ENCODE results near the gene TAS1R2. TPM values are rescaled to one million over a fixed set of nuclear protein-coding genes. Genes with fewer than 3 reads are reported as not detected.

Gene TAS1R2
- total and polyA plus RNA-seq, 2 of the 13 experiments (the other 11 are each of a cell fraction or from before 2014, with no cell fraction given): not detected

GRCh38 chr1:18840145-18840544, 19.3 kb downstream of the TAS1R2 start:
- in situ Hi-C loops (cut with HindIII; ENCODE audit: extremely low pct_ligation_motif_present, low pct_unique_long_range_greater_than_20kb) (no loop called here), intact Hi-C loops (cut with micrococcal nuclease; ENCODE audit: unreplicated experiment) (no loop called here)
- Histone ChIP-seq H3K36me3 (replicated peaks in 1 of 2; ENCODE audit: control insufficient read depth in 1 of 2, insufficient read depth in 2 of 2, low read length in 2 of 2) (no peaks in the 10 kb centered on the region), H3K9me3 (ENCODE audit: low read length) (no peaks in the 10 kb centered on the region), H3K4me3 (replicated peaks in 1 of 3; ENCODE audit: insufficient read depth in 1 of 3, low read depth in 2 of 3, low read length in 3 of 3) (no peak overlapping the region), H3K9ac (ENCODE audit: insufficient read depth, low read depth, low read length) (no peak overlapping the region), H3K4me2 (ENCODE audit: low read depth, low read length) (no peak overlapping the region), H3K79me2 (ENCODE audit: insufficient read depth, low read length) (no peaks in the 10 kb centered on the region), H4K20me1 (ENCODE audit: insufficient read depth, low read length) (no peaks in the 10 kb centered on the region), H3K27ac (ENCODE audit: extremely low read length, insufficient read depth, low read length) (no peak overlapping the region), H2AFZ (ENCODE audit: low read length) (no peak overlapping the region), H3K4me1 (ENCODE audit: insufficient read depth, low read length) (no peaks in the 10 kb centered on the region), H3K27me3 (ENCODE audit: control insufficient read depth in 1 of 2, insufficient read depth in 2 of 2, low read length in 2 of 2) (peaks cover 9 to 31% of the 10 kb centered on the region in 2 experiments; a peak in 4 of 5 replicates)
- DNase-seq (ENCODE audit: low spot score) (no peak), ATAC-seq (no peak), FAIRE-seq (no peak)
- TF ChIP-seq RELA (CRISPR knock-in tag; IDR thresholded peaks at IDR 0.05) (no peak), RFX1 (IDR thresholded peaks at IDR 0.05) (no peak), ZNF615 (CRISPR knock-in tag; IDR thresholded peaks at IDR 0.05; ENCODE audit: borderline replicate concordance) (no peak), ZNF431 (CRISPR knock-in tag; IDR thresholded peaks at IDR 0.05; ENCODE audit: borderline replicate concordance, low read depth) (no peak), ZNF800 (CRISPR knock-in tag; IDR thresholded peaks at IDR 0.05) (no peak), ZFP90 (CRISPR knock-in tag; IDR thresholded peaks at IDR 0.05; ENCODE audit: borderline replicate concordance) (no peak)
- CTCF ChIA-PET (ENCODE audit: low intra/inter-chr PET ratio, low total read pairs): no interaction called here
- BruUV-seq (replicated peaks): no TSS peak
- POLR2A ChIA-PET: no interaction called here
- 80% methylated on average over 9 of the region's 17 CpGs for WGBS (ENCODE audit: low lambda C conversion rate)

GRCh38 chr1:18836654-18837053, 22.8 kb downstream of the TAS1R2 start:
- Histone ChIP-seq H3K4me3 (replicated peaks in 1 of 3; ENCODE audit: insufficient read depth in 1 of 3, low read depth in 2 of 3, low read length in 3 of 3) (no peak overlapping the region), H3K9ac (ENCODE audit: insufficient read depth, low read depth, low read length) (no peak overlapping the region), H3K9me3 (ENCODE audit: low read length) (no peaks in the 10 kb centered on the region), H2AFZ (ENCODE audit: low read length) (no peak overlapping the region), H3K27ac (ENCODE audit: extremely low read length, insufficient read depth, low read length) (no peak overlapping the region), H4K20me1 (ENCODE audit: insufficient read depth, low read length) (no peaks in the 10 kb centered on the region), H3K36me3 (replicated peaks in 1 of 2; ENCODE audit: control insufficient read depth in 1 of 2, insufficient read depth in 2 of 2, low read length in 2 of 2) (no peaks in the 10 kb centered on the region), H3K27me3 (ENCODE audit: control insufficient read depth in 1 of 2, insufficient read depth in 2 of 2, low read length in 2 of 2) (peaks cover 9 to 49% of the 10 kb centered on the region in 2 experiments; a peak in 4 of 5 replicates), H3K79me2 (ENCODE audit: insufficient read depth, low read length) (no peaks in the 10 kb centered on the region), H3K4me2 (ENCODE audit: low read depth, low read length) (no peak overlapping the region), H3K4me1 (ENCODE audit: insufficient read depth, low read length) (no peaks in the 10 kb centered on the region)
- ATAC-seq (no peak), FAIRE-seq (no peak), DNase-seq (ENCODE audit: low spot score) (peak; percentile 9)
- in situ Hi-C loops (cut with HindIII; ENCODE audit: extremely low pct_ligation_motif_present, low pct_unique_long_range_greater_than_20kb): no loop called here
- CTCF ChIA-PET (ENCODE audit: low intra/inter-chr PET ratio, low total read pairs): no interaction called here
- no TSS peak for BruUV-seq (replicated peaks)
- POLR2A ChIA-PET: no interaction called here
- WGBS (ENCODE audit: low lambda C conversion rate): 6% methylated on average over 5 of the region's 5 CpGs
- intact Hi-C loops (cut with micrococcal nuclease; ENCODE audit: unreplicated experiment): no loop called here
- TF ChIP-seq, protein P1, sequence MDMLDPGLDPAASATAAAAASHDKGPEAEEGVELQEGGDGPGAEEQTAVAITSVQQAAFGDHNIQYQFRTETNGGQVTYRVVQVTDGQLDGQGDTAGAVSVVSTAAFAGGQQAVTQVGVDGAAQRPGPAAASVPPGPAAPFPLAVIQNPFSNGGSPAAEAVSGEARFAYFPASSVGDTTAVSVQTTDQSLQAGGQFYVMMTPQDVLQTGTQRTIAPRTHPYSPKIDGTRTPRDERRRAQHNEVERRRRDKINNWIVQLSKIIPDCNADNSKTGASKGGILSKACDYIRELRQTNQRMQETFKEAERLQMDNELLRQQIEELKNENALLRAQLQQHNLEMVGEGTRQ (IDR thresholded peaks at IDR 0.05; ENCODE audit: low read depth, low read length): peak; percentile 29; the same call in 1 of the 2 replicates
- TF ChIP-seq, protein P1 (CRISPR knock-in tag; IDR thresholded peaks at IDR 0.05; ENCODE audit: borderline replicate concordance): no peak; the same call in 1 of the 2 replicates
- peak; percentile 66 for TF ChIP-seq NFYC (CRISPR knock-in tag; IDR thresholded peaks at IDR 0.05)
- TF ChIP-seq NFYB (CRISPR knock-in tag; IDR thresholded peaks at IDR 0.05): peak; percentile 76
- TF ChIP-seq PHF21A (CRISPR knock-in tag; IDR thresholded peaks at IDR 0.05): no peak

All from HepG2 (cell line).